Measurements from ENCODE around the gene LCN1.

The LCN1 gene

DNA sequence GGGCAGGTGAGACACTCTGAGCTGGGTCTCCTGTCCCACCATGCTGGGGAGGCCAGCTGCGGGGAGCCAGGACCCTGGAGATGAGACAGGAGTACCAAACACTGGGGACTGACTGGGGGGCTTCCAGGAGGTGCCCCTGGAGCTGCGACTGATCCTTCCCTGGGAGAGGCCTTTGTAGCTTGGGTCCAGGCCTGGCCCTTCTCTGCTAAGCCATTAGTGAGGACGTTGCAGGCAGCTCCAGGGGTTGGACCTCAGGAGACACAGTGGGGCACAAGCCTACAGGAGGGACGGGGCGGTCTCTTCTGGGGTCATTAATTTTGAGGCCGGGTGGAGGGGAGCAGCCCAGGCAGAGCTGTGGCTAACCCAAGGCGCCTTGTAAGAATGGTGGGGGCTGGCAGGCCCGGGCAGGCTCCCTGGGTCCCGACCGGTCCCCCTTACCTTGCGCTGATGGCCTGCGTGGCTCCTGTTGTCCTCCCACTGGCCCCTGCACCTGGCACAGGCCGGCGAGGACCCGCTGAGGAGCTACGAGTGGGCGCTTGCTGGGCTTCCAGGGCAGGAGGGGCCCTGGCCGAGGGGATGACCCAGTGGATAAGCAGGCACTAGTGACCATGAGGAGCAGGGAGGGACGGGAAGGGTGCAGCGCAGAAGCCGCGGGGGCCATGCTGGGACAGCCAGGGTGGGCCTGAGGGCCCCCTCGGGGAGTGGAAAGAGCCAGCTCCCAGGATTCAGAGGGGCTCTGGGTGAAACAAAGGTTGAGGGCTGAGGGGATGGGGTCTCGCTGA is 15.6 kb upstream of the LCN1 start:
- Histone ChIP-seq H3K4me3 (ENCODE audit: low read length, poor library complexity, severe bottlenecking) (no peak overlapping the region), H3K4me2 (ENCODE audit: low read depth, low read length, poor library complexity, severe bottlenecking) (no peak overlapping the region), H3K9ac (ENCODE audit: low read depth, low read length, poor library complexity, severe bottlenecking) (no peak overlapping the region), H3K27me3 (ENCODE audit: insufficient read depth, low read length, poor library complexity, severe bottlenecking) (peaks cover 3% of the 10 kb centered on the region), H3K9me2 (replicated peaks; ENCODE audit: low read depth, low read length) (no peaks in the 10 kb centered on the region), H3K79me2 (ENCODE audit: insufficient read depth, low read length) (peaks cover 24% of the 10 kb centered on the region), H3K4me1 (ENCODE audit: insufficient read depth, low read length, poor library complexity, severe bottlenecking) (peaks cover 5% of the 10 kb centered on the region), H2AFZ (ENCODE audit: low read length) (no peak overlapping the region), H3K9me3 (ENCODE audit: insufficient read depth, low read depth, low read length) (no peaks in the 10 kb centered on the region), H3F3A (ENCODE audit: low read depth) (no peaks in the 10 kb centered on the region), H4K20me1 (ENCODE audit: insufficient read depth, low read length, poor library complexity, severe bottlenecking) (peaks cover 34% of the 10 kb centered on the region), H3K36me3 (ENCODE audit: insufficient read depth, low read length) (peaks cover 24% of the 10 kb centered on the region; the same call in 1 of the 2 replicates)
- TF ChIP-seq EZH2phosphoT487 (IDR thresholded peaks at IDR 0.05; ENCODE audit: borderline replicate concordance) = no peak
- TF ChIP-seq, protein P1, sequence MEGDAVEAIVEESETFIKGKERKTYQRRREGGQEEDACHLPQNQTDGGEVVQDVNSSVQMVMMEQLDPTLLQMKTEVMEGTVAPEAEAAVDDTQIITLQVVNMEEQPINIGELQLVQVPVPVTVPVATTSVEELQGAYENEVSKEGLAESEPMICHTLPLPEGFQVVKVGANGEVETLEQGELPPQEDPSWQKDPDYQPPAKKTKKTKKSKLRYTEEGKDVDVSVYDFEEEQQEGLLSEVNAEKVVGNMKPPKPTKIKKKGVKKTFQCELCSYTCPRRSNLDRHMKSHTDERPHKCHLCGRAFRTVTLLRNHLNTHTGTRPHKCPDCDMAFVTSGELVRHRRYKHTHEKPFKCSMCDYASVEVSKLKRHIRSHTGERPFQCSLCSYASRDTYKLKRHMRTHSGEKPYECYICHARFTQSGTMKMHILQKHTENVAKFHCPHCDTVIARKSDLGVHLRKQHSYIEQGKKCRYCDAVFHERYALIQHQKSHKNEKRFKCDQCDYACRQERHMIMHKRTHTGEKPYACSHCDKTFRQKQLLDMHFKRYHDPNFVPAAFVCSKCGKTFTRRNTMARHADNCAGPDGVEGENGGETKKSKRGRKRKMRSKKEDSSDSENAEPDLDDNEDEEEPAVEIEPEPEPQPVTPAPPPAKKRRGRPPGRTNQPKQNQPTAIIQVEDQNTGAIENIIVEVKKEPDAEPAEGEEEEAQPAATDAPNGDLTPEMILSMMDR (conservative IDR thresholded peaks at IDR 0.05; ENCODE audit: low read length) = no peak

DNA sequence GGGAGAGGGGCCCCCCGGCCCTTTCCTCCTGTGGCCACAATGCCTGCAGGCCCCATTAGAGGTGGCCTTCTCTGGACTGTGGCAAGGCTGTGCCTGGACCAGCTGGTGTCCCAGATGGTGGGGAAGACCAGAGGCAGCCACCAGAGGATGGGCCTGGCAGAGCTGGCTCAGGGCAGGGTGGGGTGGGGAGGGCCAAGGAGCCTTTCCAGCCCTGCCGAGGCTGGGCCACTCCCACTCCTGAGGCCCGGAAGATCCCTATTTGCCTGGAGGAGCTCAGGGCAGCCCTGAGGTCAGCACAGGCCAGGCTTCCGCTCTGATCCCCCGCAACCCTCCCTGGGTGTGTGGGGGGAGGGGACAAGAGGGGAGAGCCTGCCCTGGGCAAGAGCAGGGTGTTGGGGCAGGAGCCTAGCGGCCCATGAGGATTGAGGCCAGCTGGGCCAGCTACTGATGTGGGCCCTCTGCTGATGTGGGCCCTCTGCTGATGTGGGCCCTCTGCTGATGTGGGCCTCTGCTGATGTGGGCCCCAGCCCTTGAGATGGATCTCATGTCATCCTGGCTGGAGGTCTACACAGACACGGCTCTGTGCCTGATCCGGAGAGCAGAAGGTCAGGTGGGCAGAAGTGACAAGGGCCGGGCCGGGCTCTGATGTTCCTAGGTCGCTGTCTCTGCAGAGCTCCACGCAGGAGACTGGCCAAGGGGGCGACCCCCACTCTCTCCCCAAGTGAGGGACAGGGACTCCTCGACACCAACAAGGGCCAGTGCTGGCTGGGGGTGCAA is 14.7 kb upstream of the LCN1 start:
- Histone ChIP-seq H3K9me3 (ENCODE audit: insufficient read depth, low read depth, low read length) (no peaks in the 10 kb centered on the region), H3K9ac (ENCODE audit: low read depth, low read length, poor library complexity, severe bottlenecking) (no peak overlapping the region), H3K4me2 (ENCODE audit: low read depth, low read length, poor library complexity, severe bottlenecking) (no peak overlapping the region), H3K4me1 (ENCODE audit: insufficient read depth, low read length, poor library complexity, severe bottlenecking) (peaks cover 5% of the 10 kb centered on the region), H3F3A (ENCODE audit: low read depth) (no peaks in the 10 kb centered on the region), H3K79me2 (ENCODE audit: insufficient read depth, low read length) (peaks cover 16% of the 10 kb centered on the region), H2AFZ (ENCODE audit: low read length) (no peak overlapping the region), H3K36me3 (ENCODE audit: insufficient read depth, low read length) (peaks cover 24% of the 10 kb centered on the region; the same call in 1 of the 2 replicates), H3K4me3 (ENCODE audit: low read length, poor library complexity, severe bottlenecking) (no peak overlapping the region), H3K27me3 (ENCODE audit: insufficient read depth, low read length, poor library complexity, severe bottlenecking) (no peaks in the 10 kb centered on the region), H4K20me1 (ENCODE audit: insufficient read depth, low read length, poor library complexity, severe bottlenecking) (peaks cover 26% of the 10 kb centered on the region), H3K9me2 (replicated peaks; ENCODE audit: low read depth, low read length) (no peaks in the 10 kb centered on the region)
- TF ChIP-seq, protein P1 (conservative IDR thresholded peaks at IDR 0.05; ENCODE audit: low read length) = no peak
- TF ChIP-seq EZH2phosphoT487 (IDR thresholded peaks at IDR 0.05; ENCODE audit: borderline replicate concordance) = no peak

GRCh38 chr9:135507104-135508035 is 13.9 kb upstream of the LCN1 start:
- Histone ChIP-seq H3K4me2 (ENCODE audit: low read depth, low read length, poor library complexity, severe bottlenecking) (no peak overlapping the region), H3K79me2 (ENCODE audit: insufficient read depth, low read length) (peaks cover 8% of the 10 kb centered on the region), H3F3A (ENCODE audit: low read depth) (no peaks in the 10 kb centered on the region), H3K9me3 (ENCODE audit: insufficient read depth, low read depth, low read length) (no peaks in the 10 kb centered on the region), H3K4me1 (ENCODE audit: insufficient read depth, low read length, poor library complexity, severe bottlenecking) (no peaks in the 10 kb centered on the region), H2AFZ (ENCODE audit: low read length) (no peak overlapping the region), H3K9ac (ENCODE audit: low read depth, low read length, poor library complexity, severe bottlenecking) (no peak overlapping the region), H3K9me2 (replicated peaks; ENCODE audit: low read depth, low read length) (no peaks in the 10 kb centered on the region), H3K27me3 (ENCODE audit: insufficient read depth, low read length, poor library complexity, severe bottlenecking) (no peaks in the 10 kb centered on the region), H3K36me3 (ENCODE audit: insufficient read depth, low read length) (peaks cover 24% of the 10 kb centered on the region; the same call in 1 of the 2 replicates), H3K4me3 (ENCODE audit: low read length, poor library complexity, severe bottlenecking) (no peak overlapping the region), H4K20me1 (ENCODE audit: insufficient read depth, low read length, poor library complexity, severe bottlenecking) (peaks cover 17% of the 10 kb centered on the region)
- TF ChIP-seq EZH2phosphoT487 (IDR thresholded peaks at IDR 0.05; ENCODE audit: borderline replicate concordance) = no peak
- TF ChIP-seq, protein P1 (conservative IDR thresholded peaks at IDR 0.05; ENCODE audit: low read length) = no peak
